ENCODE data around the gene ELF3. TPM values are rescaled to one million over a fixed set of nuclear protein-coding genes. Genes with fewer than 3 reads are reported as not detected.

The ELF3 gene
- total and polyA plus RNA-seq, 10 of the 15 experiments (the other 5 are each of a cell fraction or from before 2014, with no cell fraction given) = 0.07 to 14.3 (median 0.58) TPM; not detected in 1

- TF ChIP-seq BCL3 (IDR thresholded peaks at IDR 0.05; ENCODE audit: borderline replicate concordance, insufficient read depth, low read depth, low read length, poor library complexity, severe bottlenecking) (no peak), RFX5 (IDR thresholded peaks at IDR 0.05; ENCODE audit: low read depth, low read length) (no peak), PML (IDR thresholded peaks at IDR 0.05; ENCODE audit: low read length) (no peak), BCLAF1 (IDR thresholded peaks at IDR 0.05) (no peak), BCL11A (IDR thresholded peaks at IDR 0.05; ENCODE audit: low read depth, low read length) (no peak), EZH2 (IDR thresholded peaks at IDR 0.05; ENCODE audit: borderline replicate concordance, control insufficient read depth, low read depth, low read length) (no peak)
Observed at GRCh38 chr1:202031796-202032195, 21.4 kb downstream of the ELF3 start (continued).

- RAD21 ChIA-PET (ENCODE audit: unreplicated experiment) = interaction anchor here (0.8 to 1.6 kb wide), 5 partner anchors 10 to 79 kb away, joined by 3 to 14 read pairs (median 3); partner anchors contain the start of gene ELF3
- CTCF ChIA-PET = interaction anchor here (1.0 to 1.4 kb wide), 3 partner anchors 26 to 101 kb away, joined by 3 to 5 read pairs (median 3); no protein-coding TSS in a partner anchor
- no peaks in the 10 kb centered on the region for H3K27me3 ChIP-seq (replicated peaks in 1 of 2; ENCODE audit: control insufficient read depth in 2 of 2, insufficient read depth in 2 of 2, low read length in 1 of 2)
- H3K79me2 ChIP-seq (ENCODE audit: control insufficient read depth, insufficient read depth, low read length) = no peaks in the 10 kb centered on the region
- no peaks in the 10 kb centered on the region for H4K20me1 ChIP-seq (ENCODE audit: control insufficient read depth, insufficient read depth)
- in situ Hi-C loops (cut with MboI) = no loop called here
- SMC1A ChIA-PET (ENCODE audit: uncharacterized antibody, unreplicated experiment) = interaction anchor here (0.8 to 2.4 kb wide), 7 partner anchors 20 to 121 kb away, joined by 3 to 12 read pairs (median 4); partner anchors contain the start of gene ELF3
- POLR2A ChIA-PET = interaction anchor here (0.7 to 1.8 kb wide), 5 partner anchors 19 to 627 kb away, joined by 3 to 12 read pairs (median 3); partner anchors contain the start of genes ELF3 and PTPN7
- H3K4me2 ChIP-seq (ENCODE audit: control insufficient read depth, insufficient read depth) = no peak overlapping the region
- FAIRE-seq (no peak), ATAC-seq (no peak), DNase-seq (ENCODE audit: low read depth, low spot score) (no peak)
- 53% methylated on average over 6 of the region's 7 CpGs for WGBS (ENCODE audit: insufficient coverage, insufficient replicate concordance, low lambda C conversion rate, missing lambda C conversion rate)
- no TSS peak for BruUV-seq (replicated peaks)
- H2AFZ ChIP-seq (ENCODE audit: control insufficient read depth, low read depth, low read length) = no peak overlapping the region
- no peak overlapping the region for H3K27ac ChIP-seq (ENCODE audit: control insufficient read depth, insufficient read depth)
- H3K4me1 ChIP-seq (ENCODE audit: control insufficient read depth, insufficient read depth, low read length) = peaks cover 13% of the 10 kb centered on the region
- TF ChIP-seq CHD1 (IDR thresholded peaks at IDR 0.05; ENCODE audit: low read depth, low read length) (no peak), TCF3 (IDR thresholded peaks at IDR 0.05; ENCODE audit: borderline replicate concordance, insufficient read depth, low read depth, low read length) (no peak)
- H3K9ac ChIP-seq (ENCODE audit: control insufficient read depth, insufficient read depth, low read length) = no peak overlapping the region
- H3K36me3 ChIP-seq (ENCODE audit: control insufficient read depth in 2 of 2, insufficient read depth in 2 of 2, low read length in 1 of 2) = no peaks in the 10 kb centered on the region
- intact Hi-C loops (cut with micrococcal nuclease; ENCODE audit: unreplicated experiment) = no loop called here
- H3K9me3 ChIP-seq (replicated peaks; ENCODE audit: control insufficient read depth, insufficient read depth, low read length) = no peaks in the 10 kb centered on the region; the same call in 2 of the 3 replicates
- no peak overlapping the region for H3K4me3 ChIP-seq
Observed at GRCh38 chr1:202034149-202034682, 23.8 kb downstream of the ELF3 start.
